Measurements from ENCODE around the gene UBA1.

UBA1 gene

GRCh38 chrX:47170861-47171692, 22.6 kb upstream of the UBA1 start:
- DNase-seq, result no peak

- DNase-seq, result no peak
These were observed 21.6 kb upstream of the UBA1 start for GRCh38 chrX:47171996-47172395.

- DNase-seq, result no peak
These were observed 21.1 kb upstream of the UBA1 start for GRCh38 chrX:47172549-47172948.

- DNase-seq, result no peak
These were observed 20.4 kb upstream of the UBA1 start for GRCh38 chrX:47172971-47173792.

- no peak for DNase-seq
These were observed 19.3 kb upstream of the UBA1 start for GRCh38 chrX:47174376-47174775.

- DNase-seq, result no peak
These were observed 18.6 kb upstream of the UBA1 start for GRCh38 chrX:47174846-47175587.

GRCh38 chrX:47175588-47175980, 18.0 kb upstream of the UBA1 start:
- DNase-seq, result no peak

- no peak for DNase-seq
These were observed 17.4 kb upstream of the UBA1 start for GRCh38 chrX:47176101-47176740.

GRCh38 chrX:47177079-47177478, 16.6 kb upstream of the UBA1 start:
- no peak for DNase-seq

GRCh38 chrX:47178337-47178736, 15.3 kb upstream of the UBA1 start:
- no peak for DNase-seq

GRCh38 chrX:47179221-47179927, 14.3 kb upstream of the UBA1 start:
- DNase-seq, result no peak

- no peak for DNase-seq
These were observed 13.7 kb upstream of the UBA1 start for GRCh38 chrX:47179928-47180255.

- DNase-seq, result no peak
These were observed 13.3 kb upstream of the UBA1 start for GRCh38 chrX:47180346-47180745.

GRCh38 chrX:47181301-47181700, 12.3 kb upstream of the UBA1 start:
- DNase-seq, result no peak

- DNase-seq, result no peak
These were observed 11.4 kb upstream of the UBA1 start for GRCh38 chrX:47182106-47182700.

- no peak for DNase-seq
These were observed 9.1 kb upstream of the UBA1 start for GRCh38 chrX:47184486-47184885.

GRCh38 chrX:47185241-47185640, 8.4 kb upstream of the UBA1 start:
- DNase-seq, result no peak

GRCh38 chrX:47186096-47186740, 7.4 kb upstream of the UBA1 start:
- no peak for DNase-seq

GRCh38 chrX:47187106-47187677, 6.4 kb upstream of the UBA1 start:
- no peak for DNase-seq

GRCh38 chrX:47189906-47190305, 3.7 kb upstream of the UBA1 start:
- DNase-seq, result no peak
